Activated naive CD4-positive, alpha-beta T cell (primary cell): Measurements from ENCODE around the gene AUTS2.

Source experiments
- DNase-seq, 4 experiments: peaks; one replicate each; lab custom pipeline; 2025; lab: John Stamatoyannopoulos, UW

Gene AUTS2

GRCh38 chr7:70602117-70602516 lies 1003.8 kb downstream of the AUTS2 start:
- no peak for DNase-seq

- no peak for DNase-seq
These were observed 1009.0 kb downstream of the AUTS2 start for GRCh38 chr7:70607281-70607680.

- DNase-seq = no peak
These were observed 1009.5 kb downstream of the AUTS2 start for GRCh38 chr7:70607759-70608158.

- no peak for DNase-seq
These were observed 1010.0 kb downstream of the AUTS2 start for GRCh38 chr7:70608229-70608628.

- no peak for DNase-seq
These were observed 1014.5 kb downstream of the AUTS2 start for GRCh38 chr7:70612811-70613210.

- no peak for DNase-seq
These were observed 1016.2 kb downstream of the AUTS2 start for GRCh38 chr7:70614237-70615045.

- DNase-seq = no peak
These were observed 1016.9 kb downstream of the AUTS2 start for GRCh38 chr7:70615066-70615606.

- DNase-seq = no peak
These were observed 1017.9 kb downstream of the AUTS2 start for GRCh38 chr7:70616211-70616610.

- DNase-seq = no peak
These were observed 1018.5 kb downstream of the AUTS2 start for GRCh38 chr7:70616821-70617220.

GRCh38 chr7:70618020-70618551 lies 1019.8 kb downstream of the AUTS2 start:
- no peak for DNase-seq

GRCh38 chr7:70619130-70619529 lies 1020.9 kb downstream of the AUTS2 start:
- DNase-seq = no peak

- DNase-seq = no peak
These were observed 1021.4 kb downstream of the AUTS2 start for GRCh38 chr7:70619659-70620058.

GRCh38 chr7:70620333-70621055 lies 1022.2 kb downstream of the AUTS2 start:
- DNase-seq = no peak

GRCh38 chr7:70621954-70622600 lies 1023.8 kb downstream of the AUTS2 start:
- DNase-seq = no peak

GRCh38 chr7:70622936-70623335 lies 1024.7 kb downstream of the AUTS2 start:
- no peak for DNase-seq

GRCh38 chr7:70624500-70625103 lies 1026.3 kb downstream of the AUTS2 start:
- DNase-seq = no peak

- no peak for DNase-seq
These were observed 1029.2 kb downstream of the AUTS2 start for GRCh38 chr7:70627461-70627860.

- no peak for DNase-seq
These were observed 1032.2 kb downstream of the AUTS2 start for GRCh38 chr7:70630440-70630817.

- DNase-seq = no peak
These were observed 1032.7 kb downstream of the AUTS2 start for GRCh38 chr7:70630818-70631457.

- DNase-seq = no peak
These were observed 1033.4 kb downstream of the AUTS2 start for GRCh38 chr7:70631718-70632117.

- DNase-seq = no peak
These were observed 1034.1 kb downstream of the AUTS2 start for GRCh38 chr7:70632400-70632799.
